CD14-positive monocyte (primary cell): ENCODE measurements around the gene ADORA3. TPM values are rescaled to one million over a fixed set of nuclear protein-coding genes. Genes with fewer than 3 reads are reported as not detected.

Source experiments
- DNase-seq, 3 donors: peaks; one replicate each; pipeline ENCODE4 v3.0.0-alpha.2; 2011 to 2022
- H2AFZ ChIP-seq: 2 replicates; pipeline ENCODE4 v1.6.0; 2012; ENCODE audit warnings: mild to moderate bottlenecking, low read depth, low read length, inconsistent platforms; ENCODE audit not compliant: insufficient read depth, poor library complexity, severe bottlenecking
- H3K27ac ChIP-seq, 2 donors: 1 replicate in 1 of 2; 2 replicates in 1 of 2; pipeline ENCODE4 v1.5.1; 2012 to 2013; ENCODE audit warnings: low read length in 2 of 2, control low read depth in 1 of 2, inconsistent platforms in 1 of 2, low read depth in 1 of 2, mild to moderate bottlenecking in 1 of 2
- H3K27me3 ChIP-seq, 2 donors: one replicate each; pipeline versions ENCODE4 v1.6.0 to v1.6.1; 2011 to 2013; ENCODE audit warnings: low read length in 2 of 2; ENCODE audit not compliant: control insufficient read depth in 2 of 2, insufficient read depth in 2 of 2
- H3K36me3 ChIP-seq, 2 donors: replicated peaks in 1 of 2; 1 replicate in 1 of 2; 2 replicates in 1 of 2; pipeline versions ENCODE4 v1.5.1 to v1.6.1; 2012 to 2013; ENCODE audit warnings: low read length in 2 of 2, control low read depth in 1 of 2, inconsistent platforms in 1 of 2, mild to moderate bottlenecking in 1 of 2; ENCODE audit not compliant: insufficient read depth in 2 of 2, control insufficient read depth in 1 of 2
- H3K4me1 ChIP-seq, 2 donors: 1 replicate in 1 of 2; 2 replicates in 1 of 2; pipeline versions ENCODE4 v1.5.1 to v1.6.1; 2012 to 2013; ENCODE audit warnings: low read length in 2 of 2, control low read depth in 1 of 2, inconsistent platforms in 1 of 2, mild to moderate bottlenecking in 1 of 2, moderate library complexity in 1 of 2; ENCODE audit not compliant: insufficient read depth in 2 of 2, control insufficient read depth in 1 of 2
- H3K4me2 ChIP-seq: replicated peaks from 2 replicates; pipeline ENCODE3; 2012; ENCODE audit warnings: low read length, moderate library complexity, mild to moderate bottlenecking; ENCODE audit not compliant: poor library complexity, severe bottlenecking; ENCODE audit errors: extremely low read depth
- H3K4me3 ChIP-seq, 3 experiments: fragments of 200-600 bp in 1 of 3; sonication (generic) in 1 of 3; replicated peaks in 1 of 3; 1 replicate in 2 of 3; 2 replicates in 1 of 3; pipeline ENCODE4 v1.5.1; 2011 to 2013; ENCODE audit warnings: low read length in 3 of 3, mild to moderate bottlenecking in 3 of 3, control low read depth in 2 of 3, low read depth in 2 of 3, inconsistent platforms in 1 of 3, moderate library complexity in 1 of 3
- H3K79me2 ChIP-seq: 2 replicates; pipeline ENCODE4 v1.6.0; 2012; ENCODE audit warnings: mild to moderate bottlenecking, control low read depth, inconsistent platforms, low read length, moderate library complexity; ENCODE audit not compliant: insufficient read depth
- H3K9ac ChIP-seq: 2 replicates; pipeline ENCODE4 v1.6.0; 2017; ENCODE audit warnings: low read length, mild to moderate bottlenecking; ENCODE audit not compliant: insufficient read depth, poor library complexity, severe bottlenecking
- H3K9me3 ChIP-seq, 2 donors: replicated peaks in 1 of 2; 1 replicate in 1 of 2; 2 replicates in 1 of 2; pipeline versions ENCODE4 v1.5.1 to v1.6.1; 2012 to 2013; ENCODE audit warnings: low read length in 2 of 2, control low read depth in 1 of 2; ENCODE audit not compliant: control insufficient read depth in 1 of 2, insufficient read depth in 1 of 2
- H4K20me1 ChIP-seq: 2 replicates; pipeline ENCODE4 v1.6.0; 2012; ENCODE audit warnings: mild to moderate bottlenecking, low read length, control low read depth, moderate library complexity; ENCODE audit not compliant: insufficient read depth
- H3K27ac Mint-ChIP-seq, 7 donors: one replicate each; pipeline ENCODE4 v1.8.0; 2020; ENCODE audit warnings: mild to moderate bottlenecking in 7 of 7, mixed read lengths in 7 of 7, moderate library complexity in 6 of 7, inconsistent platforms in 2 of 7
- H3K27me3 Mint-ChIP-seq, 3 donors: one replicate each; pipeline ENCODE4 v1.8.0; 2021 to 2022; ENCODE audit warnings: low read depth in 3 of 3, mild to moderate bottlenecking in 3 of 3, mixed read lengths in 3 of 3, moderate library complexity in 3 of 3, inconsistent platforms in 1 of 3
- H3K36me3 Mint-ChIP-seq, 2 donors: one replicate each; pipeline ENCODE4 v1.8.0; 2020; ENCODE audit warnings: mixed read lengths in 2 of 2, inconsistent platforms in 1 of 2, mild to moderate bottlenecking in 1 of 2
- H3K4me1 Mint-ChIP-seq: one replicate; pipeline ENCODE4 v1.8.0; 2020; ENCODE audit warnings: mild to moderate bottlenecking, mixed read lengths
- H3K4me3 Mint-ChIP-seq, 2 donors: one replicate each; pipeline ENCODE4 v1.8.0; 2020; ENCODE audit warnings: mild to moderate bottlenecking in 2 of 2, mixed read lengths in 2 of 2, moderate library complexity in 1 of 2
- H3K9me3 Mint-ChIP-seq, 7 donors: one replicate each; pipeline ENCODE4 v1.8.0; 2020 to 2022; ENCODE audit warnings: mixed read lengths in 7 of 7, mild to moderate bottlenecking in 6 of 7, moderate library complexity in 6 of 7, inconsistent platforms in 2 of 7
- WGBS: methylation state at CpG from one replicate; pipeline ENCODE4 v1.1.5; 2013; ENCODE audit warnings: missing lambda C conversion rate; ENCODE audit not compliant: insufficient coverage; 5-methylcytosine and 5-hydroxymethylcytosine counted together
- intact Hi-C, 2 donors: fragments of 100-400 bp; cut with micrococcal nuclease; formaldehyde crosslinking; loops; one replicate each; pipeline versions ENCODE4 v1.15.0 to v1.15.1; 2023
- polyA plus RNA-seq, 3 donors: library from polyadenylated mRNA; depleted of rRNA in 1 of 3; unstranded in 2 of 3; stranded (reverse) in 1 of 3; fragments of 300-500 nt in 2 of 3; fragments of >200 nt in 1 of 3; fragmentation: Illumina TruSeq in 2 of 3; gene quantifications; 1 replicate in 2 of 3; 2 replicates in 1 of 3; pipeline ENCODE4 v1.2.3, GENCODE V29; 2012 to 2021
- TF ChIP-seq, protein P1 (sequence below): fragments of 200-600 bp; IDR thresholded peaks from one replicate; pipeline ENCODE4 v1.8.0; 2022; ENCODE audit warnings: antibody characterized with exemption, mild to moderate bottlenecking

ADORA3 gene
- polyA plus RNA-seq, 3 donors = 1.1 to 2.7 (median 1.2) TPM

DNA sequence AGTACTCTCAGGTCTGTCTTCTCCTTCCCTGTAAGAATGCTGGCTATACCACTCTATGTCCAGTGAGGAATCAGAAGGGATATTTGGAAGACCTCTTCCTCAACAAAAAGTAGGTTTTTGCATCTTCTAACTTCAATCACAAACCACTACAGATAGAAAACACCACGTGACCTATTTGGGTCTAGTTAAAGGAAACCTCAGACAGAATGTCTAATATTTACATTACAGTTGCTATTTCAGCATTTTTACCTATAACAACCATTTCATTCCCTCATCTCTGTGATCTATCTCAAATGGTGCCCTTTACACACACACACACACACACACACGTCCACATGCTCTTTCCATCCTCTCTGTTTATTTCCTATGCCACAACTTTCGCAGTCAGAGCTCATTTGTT is 7.9 kb upstream of the ADORA3 start:
- no peak overlapping the region for H3K27ac ChIP-seq
- intact Hi-C loops = no loop called here

GRCh38 chr1:111509997-111510375 is 6.6 kb upstream of the ADORA3 start:
- H3K4me1 Mint-ChIP-seq = peaks cover 36% of the 10 kb centered on the region
- no peak overlapping the region for H3K4me2 ChIP-seq

More for the DNA sequence above, 7.9 kb upstream of the ADORA3 start:
- no peaks in the 10 kb centered on the region for H3K36me3 Mint-ChIP-seq
- DNase-seq = no peak
- no peak overlapping the region for H3K27ac Mint-ChIP-seq
- Histone ChIP-seq H2AFZ (no peak overlapping the region), H3K27me3 (no peaks in the 10 kb centered on the region), H3K9ac (no peak overlapping the region), H3K4me1 (peaks cover 55 to 59% of the 10 kb centered on the region in 2 donors), H3K36me3 (no peaks in the 10 kb centered on the region), H3K79me2 (no peaks in the 10 kb centered on the region), H3K4me3 (no peak overlapping the region), H4K20me1 (no peaks in the 10 kb centered on the region), H3K4me2 (no peak overlapping the region), H3K9me3 (no peaks in the 10 kb centered on the region)
- TF ChIP-seq, protein P1, sequence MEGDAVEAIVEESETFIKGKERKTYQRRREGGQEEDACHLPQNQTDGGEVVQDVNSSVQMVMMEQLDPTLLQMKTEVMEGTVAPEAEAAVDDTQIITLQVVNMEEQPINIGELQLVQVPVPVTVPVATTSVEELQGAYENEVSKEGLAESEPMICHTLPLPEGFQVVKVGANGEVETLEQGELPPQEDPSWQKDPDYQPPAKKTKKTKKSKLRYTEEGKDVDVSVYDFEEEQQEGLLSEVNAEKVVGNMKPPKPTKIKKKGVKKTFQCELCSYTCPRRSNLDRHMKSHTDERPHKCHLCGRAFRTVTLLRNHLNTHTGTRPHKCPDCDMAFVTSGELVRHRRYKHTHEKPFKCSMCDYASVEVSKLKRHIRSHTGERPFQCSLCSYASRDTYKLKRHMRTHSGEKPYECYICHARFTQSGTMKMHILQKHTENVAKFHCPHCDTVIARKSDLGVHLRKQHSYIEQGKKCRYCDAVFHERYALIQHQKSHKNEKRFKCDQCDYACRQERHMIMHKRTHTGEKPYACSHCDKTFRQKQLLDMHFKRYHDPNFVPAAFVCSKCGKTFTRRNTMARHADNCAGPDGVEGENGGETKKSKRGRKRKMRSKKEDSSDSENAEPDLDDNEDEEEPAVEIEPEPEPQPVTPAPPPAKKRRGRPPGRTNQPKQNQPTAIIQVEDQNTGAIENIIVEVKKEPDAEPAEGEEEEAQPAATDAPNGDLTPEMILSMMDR = no peak
- no peak overlapping the region for H3K4me3 Mint-ChIP-seq
- peaks cover 32% of the 10 kb centered on the region for H3K4me1 Mint-ChIP-seq
- no peaks in the 10 kb centered on the region for H3K9me3 Mint-ChIP-seq
- peaks cover 0 to 3% (median 0%) of the 10 kb centered on the region in 3 donors for H3K27me3 Mint-ChIP-seq
- 83% methylated on average over 2 of the region's 3 CpGs for WGBS

More at GRCh38 chr1:111509997-111510375, 6.6 kb upstream of the ADORA3 start:
- H3K27me3 Mint-ChIP-seq = peaks cover 0 to 3% (median 0%) of the 10 kb centered on the region in 3 donors
- H3K9me3 Mint-ChIP-seq = no peaks in the 10 kb centered on the region
- Histone ChIP-seq H3K9me3 (no peaks in the 10 kb centered on the region), H4K20me1 (no peaks in the 10 kb centered on the region), H3K4me1 (peaks cover 57 to 59% of the 10 kb centered on the region in 2 donors), H2AFZ (no peak overlapping the region), H3K27ac (peak overlapping the region in 1 of 2 donors; percentile 6), H3K36me3 (no peaks in the 10 kb centered on the region), H3K4me3 (no peak overlapping the region), H3K79me2 (no peaks in the 10 kb centered on the region), H3K27me3 (no peaks in the 10 kb centered on the region), H3K9ac (no peak overlapping the region)
- intact Hi-C loops = loop anchor here (2.0 to 10.0 kb wide), 4 partner anchors 38 to 225 kb away; partner anchors contain the start of genes C1orf162 (in 2 of the 2) and INKA2 (in 1 of the 2)
- H3K36me3 Mint-ChIP-seq = no peaks in the 10 kb centered on the region
- peak overlapping the region in 1 of 7 donors; percentile 89 for H3K27ac Mint-ChIP-seq
- no peak overlapping the region for H3K4me3 Mint-ChIP-seq
- DNase-seq = no peak
- TF ChIP-seq, protein P1 = no peak
- no CpG with 5 or more reads among the region's 3 CpGs for WGBS
